HG02588 (cell line): ENCODE data around the gene REEP6.
"Not testable (repeated sequence)": the region's sequence is repeated elsewhere in the genome, so short reads cannot be mapped to it uniquely, and the experiment has no call there.

Experiments used
- ATAC-seq: cut with Tn5 transposase; IDR thresholded peaks from one replicate; pipeline ENCODE4 v1.9.1; 2021; ENCODE audit warnings: mild to moderate bottlenecking, moderate library complexity; ENCODE audit not compliant: unreplicated experiment

Gene REEP6

DNA sequence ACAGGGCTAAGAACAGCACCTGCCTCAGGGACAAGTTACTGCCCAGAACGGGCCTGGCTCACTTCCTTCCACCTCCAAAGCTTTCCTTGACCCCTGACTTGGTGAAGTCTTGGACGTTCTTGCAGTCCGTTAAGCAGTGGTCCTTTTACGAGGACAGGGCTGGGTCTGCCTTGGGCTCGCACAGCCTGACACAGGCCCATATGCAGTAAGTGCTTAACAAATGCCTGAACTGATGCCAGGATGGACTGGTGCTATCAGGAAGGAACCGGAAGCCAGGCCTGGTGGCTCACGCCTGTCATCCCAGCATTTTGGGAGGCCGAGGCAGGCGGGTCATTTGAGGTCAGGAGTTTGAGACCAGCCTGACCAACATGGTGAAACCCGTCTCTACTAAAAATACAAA, 31.1 kb downstream of the REEP6 start:
- ATAC-seq, result no peak

DNA sequence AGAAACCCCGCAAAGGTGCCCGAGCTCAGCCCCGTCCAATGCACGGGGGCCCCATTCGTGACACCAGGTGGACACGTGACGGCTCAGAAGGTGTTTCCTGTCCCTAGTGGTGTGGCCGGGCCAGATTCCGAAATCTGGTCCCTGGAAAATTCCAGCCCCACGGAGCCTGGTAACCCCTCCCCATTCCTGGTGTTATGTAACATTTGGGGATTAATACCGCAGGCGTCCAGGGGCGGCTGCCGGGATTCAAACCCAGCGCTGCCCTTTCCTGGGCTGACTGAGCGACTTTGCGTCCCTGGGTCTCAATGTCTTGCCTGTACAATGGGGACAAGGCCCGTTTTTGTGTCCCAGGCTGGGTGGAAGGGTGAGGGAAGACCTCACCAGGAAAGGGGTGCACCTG, 31.9 kb downstream of the REEP6 start:
- ATAC-seq, result no peak

DNA sequence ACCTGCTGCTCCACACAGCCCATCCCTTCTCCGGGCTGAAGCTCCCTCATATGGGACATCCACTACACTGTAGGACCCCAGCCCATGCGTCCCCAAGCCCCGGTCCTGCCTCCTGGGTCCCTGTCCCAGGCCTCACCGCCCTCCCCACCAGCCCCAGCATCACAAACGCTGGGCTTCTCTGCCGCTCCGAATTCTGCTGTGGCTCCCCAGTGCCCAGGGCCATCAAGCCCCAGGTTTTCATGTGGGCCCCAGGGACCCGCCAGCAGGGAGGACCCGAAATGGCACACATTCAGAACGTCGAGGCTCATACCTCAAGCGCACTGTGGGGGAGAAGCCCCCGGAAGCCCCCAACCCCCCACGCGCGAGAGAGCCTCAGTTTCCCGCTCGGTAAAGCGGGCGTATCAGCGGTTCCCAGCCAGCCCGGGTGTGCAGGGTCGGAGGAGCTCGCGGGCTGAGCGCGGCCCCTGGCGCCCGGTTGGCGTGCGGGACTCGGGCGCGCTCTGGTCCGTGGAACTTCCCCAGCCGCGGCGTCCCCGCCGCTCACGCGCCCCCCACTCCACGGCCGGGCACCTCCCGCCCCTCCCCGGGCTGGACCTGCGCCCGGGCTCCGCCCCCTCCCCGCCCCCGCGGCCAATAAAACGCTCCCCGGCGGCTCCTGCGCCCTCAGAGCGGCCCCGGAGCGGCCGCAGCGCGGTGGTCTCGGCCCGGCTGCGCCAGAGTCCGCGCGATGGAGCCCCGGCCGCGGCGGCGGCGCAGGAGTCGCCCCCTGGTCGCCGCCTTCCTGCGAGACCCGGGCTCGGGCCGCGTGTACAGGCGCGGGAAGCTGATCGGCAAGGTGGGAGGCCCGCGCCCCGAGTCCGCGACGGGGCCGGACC, 32.7 kb downstream of the REEP6 start, which contains the start of gene PLK5:
PLK5 (plus strand) TSS at position 666 of the 875 bp plus-strand sequence. CDS start 2,920 bp downstream, outside the sequence.
- no peak for ATAC-seq

DNA sequence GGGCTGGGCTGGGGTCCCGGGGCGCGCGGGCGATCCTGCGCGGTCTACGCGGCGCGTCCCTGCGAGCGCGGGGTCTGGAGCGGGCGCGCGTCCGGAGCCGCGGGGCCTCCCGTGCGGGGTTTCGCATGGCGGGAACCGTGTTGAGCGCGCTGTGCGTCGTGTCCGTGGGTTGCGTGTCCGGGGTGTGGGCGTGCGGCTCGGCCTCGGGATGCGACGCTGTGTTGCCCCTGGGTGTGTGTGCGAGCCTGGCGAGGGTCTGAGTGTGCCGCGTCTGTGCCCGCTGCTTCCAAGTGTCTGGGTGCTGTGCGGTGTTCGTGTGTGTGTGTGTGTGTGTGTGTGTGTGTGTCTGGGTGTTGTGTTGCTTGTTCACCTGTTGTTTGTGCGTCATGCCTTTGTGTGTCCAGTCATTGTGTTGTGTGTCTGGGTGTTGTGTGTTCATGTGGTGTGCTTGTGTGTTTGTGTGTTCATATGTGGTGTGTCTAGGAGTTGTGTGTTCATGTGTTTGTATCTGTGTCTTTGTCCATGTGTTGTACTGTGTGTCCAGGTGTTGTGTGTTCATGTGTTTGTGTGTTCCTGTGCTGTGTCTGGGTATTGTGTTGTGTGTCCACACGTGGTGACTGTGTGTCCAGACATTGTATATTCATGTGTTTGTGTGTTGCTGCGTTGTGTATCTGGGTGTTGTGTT, 33.4 kb downstream of the REEP6 start:
- no peak for ATAC-seq

DNA sequence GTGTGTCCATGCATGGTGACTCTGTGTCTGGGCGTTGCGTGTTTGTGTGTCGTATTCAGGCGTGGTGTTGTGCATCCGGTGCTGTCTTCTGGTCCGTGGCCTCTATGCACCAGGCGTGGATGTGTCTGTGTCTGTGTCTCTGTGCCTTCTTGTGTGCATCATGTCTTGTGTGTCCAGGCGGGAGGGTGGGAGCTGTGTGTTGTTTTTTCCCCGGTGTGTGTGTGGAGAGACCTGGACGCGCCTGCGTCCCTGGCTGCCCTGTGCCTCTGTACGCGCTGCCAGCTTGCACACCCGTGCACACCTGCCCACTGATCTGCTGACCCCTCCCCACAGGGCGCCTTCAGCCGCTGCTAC, 34.0 kb downstream of the REEP6 start:
- ATAC-seq, result no peak

DNA sequence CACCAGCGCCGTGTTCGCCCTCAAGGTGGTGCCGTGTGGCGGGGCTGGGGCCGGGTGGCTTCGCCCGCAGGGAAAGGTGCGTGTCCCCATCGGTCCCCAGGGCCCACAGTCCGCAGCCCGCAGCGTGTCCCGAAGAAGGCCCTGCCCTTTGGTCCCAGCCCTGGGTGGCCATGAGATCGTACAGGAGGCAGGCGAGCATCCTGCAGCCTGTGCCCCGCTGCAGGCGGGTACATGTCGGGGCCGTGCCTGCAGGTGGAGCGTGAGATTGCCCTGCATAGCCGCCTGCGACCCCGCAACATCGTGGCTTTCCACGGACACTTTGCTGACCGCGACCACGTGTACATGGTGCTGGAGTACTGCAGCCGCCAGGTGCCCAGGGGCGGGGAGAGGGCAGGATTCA, 34.4 kb downstream of the REEP6 start:
- no peak for ATAC-seq

DNA sequence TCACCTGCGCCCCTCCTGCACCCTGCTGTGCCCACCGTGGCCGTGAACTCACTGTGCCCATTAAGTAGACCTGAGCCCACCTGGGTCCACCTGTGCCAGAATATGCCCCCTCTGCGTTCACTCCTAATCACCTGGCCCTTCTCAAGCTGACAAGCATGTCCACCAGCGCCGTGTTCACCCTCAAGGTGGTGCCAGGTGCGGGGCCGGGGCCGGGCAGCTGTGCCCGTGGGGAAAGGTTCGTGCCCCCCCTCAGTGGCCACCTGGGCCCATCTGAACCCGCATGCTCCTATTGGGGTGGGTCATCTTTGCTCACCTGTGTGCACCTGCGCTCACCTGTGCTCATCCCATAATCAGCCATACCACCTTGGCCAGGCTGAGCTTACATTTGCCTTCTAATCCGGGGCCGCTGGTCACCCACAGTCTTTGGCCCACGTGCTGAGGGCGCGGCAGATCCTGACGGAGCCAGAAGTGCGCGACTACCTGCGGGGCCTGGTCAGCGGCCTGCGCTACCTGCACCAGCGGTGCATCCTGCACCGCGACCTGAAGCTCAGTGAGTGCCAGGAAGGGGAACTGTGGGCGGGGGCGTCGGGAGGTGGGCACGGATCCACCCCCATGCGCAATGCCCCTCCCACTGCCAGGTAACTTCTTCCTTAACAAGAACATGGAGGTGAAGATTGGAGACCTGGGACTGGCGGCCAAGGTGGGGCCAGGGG, 35.2 kb downstream of the REEP6 start:
- no peak for ATAC-seq

DNA sequence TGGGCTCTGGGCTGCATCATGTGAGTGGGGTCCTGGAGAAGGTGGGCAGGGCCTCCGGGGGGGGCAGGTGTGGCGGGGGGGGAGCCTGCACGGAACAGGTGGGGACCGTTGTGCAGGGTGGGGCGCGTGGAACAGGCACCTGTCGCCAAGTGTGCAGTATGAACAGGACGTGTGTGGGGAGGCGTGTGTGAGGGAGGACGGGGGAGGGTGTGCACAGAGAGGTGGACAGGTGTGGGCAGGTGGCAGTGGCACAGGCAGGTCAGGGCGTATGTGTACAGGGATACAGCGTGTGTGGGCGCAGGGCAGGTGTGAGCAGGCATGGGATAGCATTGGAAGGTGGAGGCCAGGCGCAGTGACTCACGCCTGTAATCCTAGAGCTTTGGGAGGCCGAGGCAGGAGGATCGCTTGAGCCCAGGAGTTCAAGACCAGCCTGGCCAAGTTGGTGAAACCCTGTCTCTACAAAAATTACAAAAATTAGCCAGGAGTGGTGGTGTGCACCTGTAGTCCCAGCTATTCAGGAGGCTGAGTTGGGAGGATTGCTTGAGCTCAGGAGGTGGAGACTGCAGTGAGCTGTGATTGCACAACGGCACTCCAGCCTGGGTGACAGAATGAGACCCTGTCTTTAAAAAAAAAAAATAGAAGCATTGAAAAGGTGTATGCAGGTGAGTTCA, 36.1 kb downstream of the REEP6 start:
- ATAC-seq, result no peak

DNA sequence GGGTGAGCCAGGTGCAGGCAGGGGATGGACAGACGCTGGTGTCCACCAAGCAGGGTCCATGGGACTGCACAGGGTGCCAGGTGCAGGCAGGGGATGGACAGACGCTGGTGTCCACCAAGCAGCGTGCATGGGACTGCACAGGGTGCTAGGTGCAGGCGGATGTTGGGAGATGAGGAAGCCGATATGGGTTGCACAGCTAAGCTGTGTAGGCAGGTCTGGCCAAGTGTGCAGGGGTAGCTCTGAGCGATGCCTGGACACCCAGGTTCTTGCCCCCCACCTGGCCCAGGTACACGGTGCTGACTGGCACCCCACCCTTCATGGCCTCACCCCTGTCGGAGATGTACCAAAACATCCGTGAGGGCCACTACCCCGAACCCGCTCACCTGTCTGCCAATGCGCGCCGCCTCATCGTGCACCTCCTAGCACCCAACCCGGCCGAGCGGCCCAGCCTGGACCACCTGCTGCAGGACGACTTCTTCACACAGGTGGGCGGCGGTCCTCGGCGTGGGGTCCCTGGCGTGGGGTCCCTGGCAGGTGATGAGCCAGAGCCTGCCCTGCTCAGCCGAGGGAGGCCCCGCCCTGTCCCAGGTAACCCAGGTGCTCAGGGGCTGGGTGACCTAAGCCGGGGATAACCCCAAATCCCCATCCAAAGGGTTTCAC, 36.8 kb downstream of the REEP6 start:
- no peak for ATAC-seq

DNA sequence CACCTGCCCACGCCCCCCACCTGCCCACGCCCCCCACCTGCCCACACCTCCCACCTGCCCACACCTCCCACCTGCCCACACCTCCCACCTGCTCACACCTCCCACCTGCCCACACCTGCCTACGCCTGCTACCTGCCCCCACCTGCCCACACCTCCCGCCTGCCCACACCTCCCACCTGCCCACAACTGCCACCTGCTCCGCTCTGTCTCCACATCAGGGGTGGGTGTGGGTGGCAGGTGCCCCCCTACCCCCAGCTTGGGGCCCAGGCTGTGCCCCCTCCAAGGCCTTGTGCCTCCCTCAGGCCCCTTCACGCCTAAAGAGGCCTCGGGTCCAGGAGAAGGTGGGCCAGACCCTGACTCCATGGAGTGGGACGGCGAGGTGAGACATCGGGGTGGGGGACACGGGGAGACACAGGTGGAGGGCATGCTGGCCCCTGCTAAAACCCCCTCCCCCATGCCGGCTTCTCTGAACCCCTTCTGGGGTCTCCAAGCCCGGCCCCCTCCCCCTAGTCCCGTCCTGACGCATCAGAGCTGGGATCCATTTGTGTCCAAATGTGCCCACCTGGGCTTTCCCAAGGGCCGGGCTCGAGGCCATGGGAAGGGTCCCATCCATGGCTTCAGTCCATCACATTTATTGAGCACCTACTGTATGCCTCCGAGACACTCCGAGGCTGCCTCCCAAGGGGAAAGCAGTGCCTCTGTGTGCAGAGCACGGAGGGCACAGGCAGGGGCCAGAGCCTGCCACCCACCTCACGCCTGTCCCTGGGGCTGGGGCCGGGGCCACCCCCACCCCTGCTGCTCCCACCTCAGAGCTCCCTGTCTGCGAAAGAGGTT, 37.8 kb downstream of the REEP6 start:
- no peak for ATAC-seq

DNA sequence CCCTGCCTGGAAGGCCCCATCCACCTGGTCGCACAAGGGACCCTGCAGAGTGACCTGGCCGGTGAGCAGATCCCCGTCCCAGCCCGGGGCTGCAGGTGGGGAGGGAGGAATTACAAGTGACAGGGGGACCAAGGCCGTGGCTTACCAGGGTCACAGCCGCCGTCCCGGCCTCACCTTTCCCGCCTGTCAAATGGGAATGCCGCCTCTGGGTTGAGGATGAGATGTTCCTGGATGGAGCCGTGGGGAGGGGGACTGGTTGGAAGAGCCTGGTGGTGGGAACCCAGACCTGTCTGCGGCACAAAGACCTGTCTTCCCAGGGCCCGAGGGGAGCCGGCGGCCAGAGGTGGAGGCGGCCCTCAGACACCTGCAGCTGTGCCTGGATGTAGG, 38.4 kb downstream of the REEP6 start:
- no peak for ATAC-seq

DNA sequence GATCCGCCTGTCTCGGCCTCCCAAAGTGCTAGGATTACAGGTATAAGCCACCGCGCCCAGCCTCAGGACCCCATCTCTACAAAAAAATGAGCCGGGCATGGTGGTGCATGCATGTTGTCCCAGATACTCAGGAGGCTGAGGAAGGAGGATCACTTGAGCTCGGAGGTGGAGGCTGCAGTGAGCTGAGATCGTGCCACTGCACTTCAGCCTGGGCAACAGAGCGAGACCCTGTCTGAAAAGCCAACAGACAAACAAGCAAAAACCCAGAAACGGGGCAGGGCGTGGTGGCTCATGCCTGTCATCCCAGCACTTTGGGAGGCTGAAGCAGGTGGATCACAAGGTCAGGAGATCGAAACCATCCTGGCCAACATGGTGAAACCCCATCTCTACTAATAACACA, 39.9 kb downstream of the REEP6 start:
- not testable (repeated sequence) for ATAC-seq

DNA sequence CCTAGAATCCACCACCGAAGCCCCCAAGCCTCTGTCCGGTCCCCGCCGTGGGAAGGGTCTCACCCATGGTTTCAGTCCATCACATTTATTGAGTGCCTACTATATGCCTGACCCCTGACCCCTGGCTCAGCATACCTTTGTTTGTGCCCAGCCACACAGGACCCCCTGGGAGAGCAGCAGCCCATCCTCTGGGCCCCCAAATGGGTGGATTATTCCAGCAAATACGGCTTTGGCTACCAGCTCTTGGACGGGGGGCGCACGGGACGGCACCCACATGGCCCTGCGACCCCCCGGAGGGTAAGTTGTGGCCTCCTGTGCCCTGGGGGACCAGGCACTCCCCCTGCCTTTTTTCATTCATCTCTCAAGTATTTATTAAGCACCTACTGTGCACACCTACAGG, 40.6 kb downstream of the REEP6 start:
- no peak for ATAC-seq

DNA sequence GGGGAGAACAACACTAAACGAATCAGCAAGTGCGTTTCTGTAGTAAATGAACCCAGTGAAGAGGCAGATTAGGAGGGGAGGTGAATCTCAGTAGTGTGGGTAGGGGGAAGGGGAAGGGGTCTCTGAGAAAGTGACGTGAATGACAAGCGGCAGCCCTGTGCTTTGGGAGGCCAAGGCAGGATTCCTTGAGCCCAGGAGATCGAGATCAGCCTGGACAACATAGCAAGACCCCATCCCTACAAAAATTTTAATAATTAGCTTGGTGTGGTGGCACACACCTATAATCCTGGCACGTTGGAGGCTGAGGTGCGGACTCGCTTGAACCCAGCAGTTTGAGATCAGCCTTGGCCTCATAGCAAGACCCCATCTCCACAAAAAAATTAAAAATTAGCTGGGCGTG, 41.0 kb downstream of the REEP6 start:
- ATAC-seq, result no peak

DNA sequence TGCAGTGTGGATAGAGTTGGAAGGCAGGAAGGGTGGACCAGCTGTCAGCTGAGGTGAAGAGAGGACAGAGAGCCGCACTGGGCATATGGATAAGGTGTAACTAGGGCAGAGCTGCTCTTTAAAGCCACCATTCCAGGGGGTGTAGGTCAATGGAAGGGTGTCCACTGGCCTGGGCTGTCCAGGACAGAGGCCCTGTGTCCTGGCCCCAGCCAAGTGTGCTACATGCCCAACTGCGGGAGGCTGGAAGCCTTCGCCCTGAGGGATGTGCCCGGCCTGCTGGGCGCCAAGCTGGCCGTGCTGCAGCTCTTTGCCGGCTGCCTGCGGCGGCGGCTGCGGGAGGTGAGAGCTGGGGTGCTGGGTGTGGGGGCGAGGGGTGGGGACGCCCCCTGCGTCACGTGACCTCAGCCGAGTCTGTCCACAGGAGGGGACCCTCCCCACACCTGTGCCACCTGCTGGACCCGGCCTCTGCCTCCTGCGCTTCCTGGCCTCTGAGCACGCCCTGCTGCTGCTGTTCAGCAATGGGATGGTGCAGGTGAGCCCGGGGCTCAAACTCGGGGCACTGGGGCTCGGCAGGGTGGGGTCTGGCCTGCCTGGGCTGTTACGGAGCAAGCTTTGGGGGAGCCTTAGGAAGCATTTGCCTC, 42.6 kb downstream of the REEP6 start:
- no peak for ATAC-seq

DNA sequence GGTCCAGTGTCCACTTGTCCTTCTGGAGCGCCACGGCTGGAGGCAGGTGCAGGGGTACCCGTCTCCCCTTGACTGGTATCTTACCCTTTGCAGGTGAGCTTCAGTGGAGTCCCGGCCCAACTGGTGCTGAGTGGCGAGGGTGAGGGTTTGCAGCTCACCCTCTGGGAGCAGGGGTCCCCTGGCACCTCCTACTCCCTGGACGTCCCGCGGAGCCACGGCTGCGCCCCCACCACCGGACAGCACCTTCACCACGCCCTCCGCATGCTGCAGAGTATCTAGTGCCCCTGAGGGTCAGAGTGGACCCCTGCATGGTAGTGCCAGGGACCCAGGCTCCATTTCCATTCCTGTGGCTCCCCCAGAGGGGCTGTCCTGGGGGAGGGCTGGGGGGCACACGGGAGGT, 44.0 kb downstream of the REEP6 start:
- no peak for ATAC-seq

DNA sequence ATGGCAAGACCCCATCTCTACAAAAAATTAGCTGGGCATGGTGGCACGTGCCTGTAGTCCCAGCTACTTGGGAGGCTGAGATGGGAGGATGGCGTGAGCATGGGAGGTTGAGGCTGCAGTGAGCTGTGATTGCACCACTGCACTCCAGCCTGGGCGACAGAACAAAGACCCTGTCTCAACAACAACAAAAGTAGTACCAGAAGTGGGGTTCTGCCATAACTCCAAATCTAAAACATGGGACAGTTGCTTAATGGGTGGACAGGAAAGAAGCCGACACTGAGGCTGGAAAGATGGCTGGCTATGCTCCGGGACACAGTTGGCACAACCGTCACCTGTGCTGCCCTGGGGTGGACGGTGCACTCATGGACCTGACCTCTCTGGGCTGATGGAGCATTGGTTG, 44.7 kb downstream of the REEP6 start:
- not testable (repeated sequence) for ATAC-seq

DNA sequence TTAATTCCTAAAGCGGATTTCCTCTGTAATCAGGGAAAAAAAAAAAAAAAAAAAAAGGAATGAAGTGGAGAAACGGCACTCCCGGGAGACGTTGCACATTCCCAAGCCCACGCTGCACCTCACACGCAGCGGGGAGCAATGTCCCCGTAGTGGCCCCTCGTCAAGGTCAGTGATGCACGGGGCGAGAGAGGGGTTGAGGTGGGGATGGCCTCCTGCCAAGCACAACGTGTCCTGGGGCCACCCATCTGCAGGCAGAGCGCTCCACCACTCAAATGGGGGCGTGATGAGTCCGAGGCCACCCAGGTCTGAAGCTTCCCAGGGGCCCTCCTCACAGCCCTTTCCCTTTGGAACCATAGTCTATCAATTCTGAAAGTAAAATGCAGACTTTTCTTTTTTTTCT, 48.0 kb downstream of the REEP6 start:
- ATAC-seq, result no peak

DNA sequence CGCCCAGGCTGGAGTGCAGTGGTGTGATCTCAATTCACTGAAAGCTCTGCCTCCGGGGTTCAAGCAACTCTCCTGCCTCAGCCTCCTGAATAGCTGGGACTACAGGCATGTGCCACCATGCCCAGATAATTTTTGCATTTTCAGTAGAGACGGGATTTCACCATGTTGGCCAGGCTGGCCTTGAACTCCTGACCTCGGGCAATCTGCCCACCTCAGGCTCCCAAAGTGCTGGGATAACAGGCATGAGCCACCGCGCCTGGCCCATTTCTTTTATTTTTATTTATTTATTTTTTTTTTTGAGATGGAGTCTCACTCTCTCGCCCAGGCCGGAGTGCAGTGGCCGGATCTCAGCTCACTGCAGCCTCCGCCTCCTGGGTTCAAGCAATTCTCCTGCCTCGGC, 48.8 kb downstream of the REEP6 start:
- ATAC-seq, result not testable (repeated sequence)
